H9 (cell line): ENCODE measurements around the gene SYCE3. TPM values are rescaled to one million over a fixed set of nuclear protein-coding genes. Genes with fewer than 3 reads are reported as not detected.

Experiments
- DNase-seq: peaks from one replicate; pipeline ENCODE4 v3.0.0-alpha.2; 2017
- H2AFZ ChIP-seq: one replicate; pipeline ENCODE4 v1.6.1; 2013; ENCODE audit warnings: mild to moderate bottlenecking, low read length, control low read depth, moderate library complexity
- H2AK5ac ChIP-seq: 2 replicates; pipeline ENCODE4 v1.6.1; 2013; ENCODE audit warnings: low read length, control low read depth, mixed read lengths; ENCODE audit not compliant: insufficient read length
- H2BK120ac ChIP-seq: one replicate; pipeline ENCODE4 v1.6.1; 2013; ENCODE audit warnings: low read depth, mild to moderate bottlenecking, low read length, control low read depth, inconsistent platforms; ENCODE audit not compliant: poor library complexity, severe bottlenecking
- H2BK12ac ChIP-seq: 2 replicates; pipeline ENCODE4 v1.6.1; 2013; ENCODE audit warnings: low read length, control low read depth, mixed read lengths, low read depth; ENCODE audit not compliant: insufficient read length
- H2BK15ac ChIP-seq: 2 replicates; pipeline ENCODE4 v1.6.1; 2013; ENCODE audit warnings: low read depth, low read length, control low read depth
- H2BK20ac ChIP-seq: one replicate; pipeline ENCODE4 v1.6.1; 2013; ENCODE audit warnings: low read depth, mild to moderate bottlenecking, low read length, control low read depth, inconsistent platforms; ENCODE audit not compliant: poor library complexity, severe bottlenecking
- H2BK5ac ChIP-seq: 2 replicates; pipeline ENCODE4 v1.6.1; 2013; ENCODE audit warnings: low read length, control low read depth, mixed read lengths; ENCODE audit not compliant: insufficient read length
- H3K14ac ChIP-seq: 2 replicates; pipeline ENCODE4 v1.6.1; 2013; ENCODE audit warnings: low read length, control low read depth; ENCODE audit not compliant: insufficient read depth
- H3K18ac ChIP-seq: 2 replicates; pipeline ENCODE4 v1.6.1; 2013; ENCODE audit warnings: low read depth, mild to moderate bottlenecking, mixed read lengths, low read length, control low read depth; ENCODE audit not compliant: insufficient read length
- H3K23ac ChIP-seq: 2 replicates; pipeline ENCODE4 v1.6.1; 2013; ENCODE audit warnings: low read length, control low read depth, mixed read lengths, low read depth; ENCODE audit not compliant: insufficient read length
- H3K23me2 ChIP-seq: 2 replicates; pipeline ENCODE4 v1.6.1; 2013; ENCODE audit warnings: low read depth, mild to moderate bottlenecking, mixed read lengths, low read length, control low read depth; ENCODE audit not compliant: insufficient read length, poor library complexity, severe bottlenecking
- H3K27ac ChIP-seq: 2 replicates; pipeline ENCODE4 v1.5.1; 2013; ENCODE audit warnings: low read length, control low read depth, mixed read lengths, low read depth; ENCODE audit not compliant: insufficient read length
- H3K27me3 ChIP-seq: 2 replicates; pipeline ENCODE4 v1.6.1; 2013; ENCODE audit warnings: low read length, control low read depth, inconsistent platforms; ENCODE audit not compliant: insufficient read depth
- H3K4ac ChIP-seq: 2 replicates; pipeline ENCODE4 v1.6.1; 2013; ENCODE audit warnings: low read depth, mild to moderate bottlenecking, control low read depth, inconsistent platforms, low read length, moderate library complexity
- H3K4me1 ChIP-seq: 2 replicates; pipeline ENCODE4 v1.6.1; 2013; ENCODE audit warnings: low read length, control low read depth, inconsistent platforms; ENCODE audit not compliant: insufficient read depth
- H3K4me2 ChIP-seq: 2 replicates; pipeline ENCODE4 v1.6.1; 2013; ENCODE audit warnings: low read length, control low read depth, mixed read lengths; ENCODE audit not compliant: insufficient read length, insufficient read depth
- H3K56ac ChIP-seq: 2 replicates; pipeline ENCODE4 v1.6.1; 2013; ENCODE audit warnings: low read depth, mild to moderate bottlenecking, mixed read lengths, low read length, control low read depth; ENCODE audit not compliant: insufficient read length
- H3K79me1 ChIP-seq: 2 replicates; pipeline ENCODE4 v1.6.1; 2013; ENCODE audit warnings: low read depth, mild to moderate bottlenecking, moderate library complexity, low read length, control low read depth, inconsistent platforms; ENCODE audit not compliant: insufficient read depth, poor library complexity, severe bottlenecking
- H3K79me2 ChIP-seq: 2 replicates; pipeline ENCODE4 v1.6.1; 2013; ENCODE audit warnings: low read length, control low read depth, inconsistent platforms; ENCODE audit not compliant: insufficient read depth
- H3K9ac ChIP-seq: 2 replicates; pipeline ENCODE4 v1.6.1; 2013; ENCODE audit warnings: low read length, control low read depth, mixed read lengths; ENCODE audit not compliant: insufficient read length; ENCODE audit errors: extremely low read depth
- H3K9me3 ChIP-seq: one replicate; pipeline ENCODE4 v1.6.1; 2013; ENCODE audit warnings: low read depth, low read length, inconsistent platforms; ENCODE audit not compliant: control insufficient read depth
- H3T11ph ChIP-seq: one replicate; pipeline ENCODE4 v1.6.1; 2013; ENCODE audit warnings: mild to moderate bottlenecking, low read length, control low read depth, inconsistent platforms
- H4K20me1 ChIP-seq: one replicate; pipeline ENCODE4 v1.6.1; 2013; ENCODE audit not compliant: control insufficient read depth, insufficient read length, insufficient read depth
- H4K5ac ChIP-seq: 2 replicates; pipeline ENCODE4 v1.6.1; 2013; ENCODE audit warnings: low read depth, mild to moderate bottlenecking, mixed read lengths, low read length, control low read depth; ENCODE audit not compliant: insufficient read length
- H4K8ac ChIP-seq: replicated peaks from 2 replicates; pipeline ENCODE4 v1.6.1; 2013; ENCODE audit warnings: low read length, control low read depth, mixed read lengths, low read depth; ENCODE audit not compliant: insufficient read length
- H4K91ac ChIP-seq: 2 replicates; pipeline ENCODE4 v1.6.1; 2013; ENCODE audit warnings: low read depth, mild to moderate bottlenecking, moderate library complexity, mixed read lengths, low read length, control low read depth; ENCODE audit not compliant: insufficient read length
- H3K27ac Mint-ChIP-seq, 3 experiments: 2 replicates in 2 of 3; 3 replicates in 1 of 3; pipeline ENCODE4 v1.8.0; 2020 to 2021; ENCODE audit warnings: mixed read lengths in 3 of 3, mild to moderate bottlenecking in 1 of 3, moderate library complexity in 1 of 3
- H3K27me3 Mint-ChIP-seq: 2 replicates; pipeline ENCODE4 v1.8.0; 2021; ENCODE audit warnings: low read depth, mild to moderate bottlenecking, moderate library complexity, mixed read lengths
- H3K36me3 Mint-ChIP-seq, 3 experiments: 2 replicates in 2 of 3; 3 replicates in 1 of 3; pipeline ENCODE4 v1.8.0; 2020 to 2021; ENCODE audit warnings: low read depth in 3 of 3, mixed read lengths in 3 of 3; ENCODE audit not compliant: insufficient read depth in 1 of 3
- H3K4me1 Mint-ChIP-seq, 2 experiments: 2 replicates each; pipeline ENCODE4 v1.8.0; 2020; ENCODE audit warnings: mixed read lengths in 2 of 2
- H3K4me3 Mint-ChIP-seq, 2 experiments: 2 replicates in 1 of 2; 3 replicates in 1 of 2; pipeline ENCODE4 v1.8.0; 2020 to 2021; ENCODE audit warnings: mild to moderate bottlenecking in 2 of 2, mixed read lengths in 2 of 2, moderate library complexity in 1 of 2
- H3K9me3 Mint-ChIP-seq, 2 experiments: 2 replicates in 1 of 2; 3 replicates in 1 of 2; pipeline ENCODE4 v1.8.0; 2020; ENCODE audit warnings: mild to moderate bottlenecking in 2 of 2, mixed read lengths in 2 of 2, moderate library complexity in 1 of 2
- WGBS: extraction: QIAGEN DNeasy Blood & Tissue Kit; methylation state at CpG from one replicate; pipeline ENCODE4 v1.1.7; 2013; ENCODE audit warnings: missing lambda C conversion rate, low lambda C conversion rate, mixed read lengths; ENCODE audit not compliant: insufficient read length; ENCODE audit errors: extremely low coverage; 5-methylcytosine and 5-hydroxymethylcytosine counted together
- total RNA-seq: library from RNA; stranded (reverse); gene quantifications from 2 replicates; pipeline ENCODE4 v1.2.1, GENCODE V29; 2021
- TF ChIP-seq, protein P1 (sequence below): fragments of 200-600 bp; sonication (generic); conservative IDR thresholded peaks from 3 replicates; pipeline ENCODE4 v1.8.0; 2021; ENCODE audit warnings: antibody characterized with exemption, mild to moderate bottlenecking

SYCE3 gene
- total RNA-seq, 1 experiment from 2014 or later = 0.85 TPM

DNA sequence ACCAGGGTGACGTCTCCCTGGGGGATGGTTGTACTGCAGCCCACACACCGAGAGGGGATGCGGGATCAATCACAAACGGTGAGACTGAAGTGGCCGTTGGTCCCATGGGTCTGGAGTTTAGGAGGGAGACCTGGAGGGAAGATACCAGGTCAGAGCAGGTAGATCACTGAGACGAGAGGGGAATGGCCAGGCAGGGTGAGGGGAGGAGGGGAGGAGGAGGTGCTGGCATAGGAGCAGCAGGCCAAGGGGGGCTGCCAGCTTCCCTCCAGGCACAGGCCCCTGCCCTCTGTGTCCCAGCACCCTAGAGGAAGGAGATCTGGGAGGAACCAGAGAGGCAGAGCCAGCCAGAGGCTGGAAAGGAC is 44.9 kb upstream of the SYCE3 start:
- Mint-ChIP-seq H3K27ac (peak overlapping the region in 1 of 3 experiments; percentile 75; a peak in 1 of 7 replicates), H3K4me3 (no peak overlapping the region), H3K4me1 (peaks cover 4 to 5% of the 10 kb centered on the region in 2 experiments), H3K27me3 (peaks cover 31% of the 10 kb centered on the region), H3K9me3 (no peaks in the 10 kb centered on the region), H3K36me3 (no peaks in the 10 kb centered on the region; a peak in 1 of 7 replicates)
- H3K18ac ChIP-seq = no peak overlapping the region
- H4K5ac ChIP-seq = no peak overlapping the region
- TF ChIP-seq, protein P1, sequence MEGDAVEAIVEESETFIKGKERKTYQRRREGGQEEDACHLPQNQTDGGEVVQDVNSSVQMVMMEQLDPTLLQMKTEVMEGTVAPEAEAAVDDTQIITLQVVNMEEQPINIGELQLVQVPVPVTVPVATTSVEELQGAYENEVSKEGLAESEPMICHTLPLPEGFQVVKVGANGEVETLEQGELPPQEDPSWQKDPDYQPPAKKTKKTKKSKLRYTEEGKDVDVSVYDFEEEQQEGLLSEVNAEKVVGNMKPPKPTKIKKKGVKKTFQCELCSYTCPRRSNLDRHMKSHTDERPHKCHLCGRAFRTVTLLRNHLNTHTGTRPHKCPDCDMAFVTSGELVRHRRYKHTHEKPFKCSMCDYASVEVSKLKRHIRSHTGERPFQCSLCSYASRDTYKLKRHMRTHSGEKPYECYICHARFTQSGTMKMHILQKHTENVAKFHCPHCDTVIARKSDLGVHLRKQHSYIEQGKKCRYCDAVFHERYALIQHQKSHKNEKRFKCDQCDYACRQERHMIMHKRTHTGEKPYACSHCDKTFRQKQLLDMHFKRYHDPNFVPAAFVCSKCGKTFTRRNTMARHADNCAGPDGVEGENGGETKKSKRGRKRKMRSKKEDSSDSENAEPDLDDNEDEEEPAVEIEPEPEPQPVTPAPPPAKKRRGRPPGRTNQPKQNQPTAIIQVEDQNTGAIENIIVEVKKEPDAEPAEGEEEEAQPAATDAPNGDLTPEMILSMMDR = no peak
- no peak overlapping the region for H4K8ac ChIP-seq
- peaks cover 5% of the 10 kb centered on the region for H3K23me2 ChIP-seq
- no peak overlapping the region for H2BK5ac ChIP-seq
- H3K23ac ChIP-seq = no peak overlapping the region
- H2BK12ac ChIP-seq = no peak overlapping the region
- no peaks in the 10 kb centered on the region; the same call in 1 of the 2 replicates for H3K27me3 ChIP-seq
- no peak overlapping the region for H3T11ph ChIP-seq
- H3K4ac ChIP-seq = no peak overlapping the region
- no peak overlapping the region for H2BK20ac ChIP-seq
- no peak overlapping the region for H2BK15ac ChIP-seq
- no peak for DNase-seq
- no peak overlapping the region for H2AK5ac ChIP-seq
- H3K4me1 ChIP-seq = peaks cover 3% of the 10 kb centered on the region; the same call in 1 of the 2 replicates
- no CpG with 5 or more reads among the region's 6 CpGs for WGBS
- no peak overlapping the region for H3K9ac ChIP-seq
- no peak overlapping the region for H2AFZ ChIP-seq
- H3K27ac ChIP-seq = no peak overlapping the region
- no peak overlapping the region for H3K4me2 ChIP-seq
- H3K9me3 ChIP-seq = no peaks in the 10 kb centered on the region
- H2BK120ac ChIP-seq = no peak overlapping the region
- no peaks in the 10 kb centered on the region for H3K79me1 ChIP-seq
- no peaks in the 10 kb centered on the region for H3K79me2 ChIP-seq
- no peaks in the 10 kb centered on the region for H4K20me1 ChIP-seq
- no peak overlapping the region for H3K56ac ChIP-seq
- no peak overlapping the region for H4K91ac ChIP-seq
- H3K14ac ChIP-seq = no peak overlapping the region; the same call in 1 of the 2 replicates
